K562 (cell line): ENCODE data around the gene CMIP. TPM values are rescaled to one million over a fixed set of nuclear protein-coding genes. Genes with fewer than 3 reads are reported as not detected.
"Not testable (repeated sequence)": the region's sequence is repeated elsewhere in the genome, so short reads cannot be mapped to it uniquely, and the experiment has no call there.

Experiments used
- ATAC-seq: fragments of 200-7000 bp; cut with Tn5 transposase; 3 replicates; pipeline ENCODE4 v1.9.1; 2020; ENCODE audit warnings: moderate library complexity
- BruUV-seq: library from RNA; stranded (reverse); fragments of 400-500 nt; replicated peaks from 2 replicates; lab custom pipeline; 2021; lab: Mats Ljungman, UMichigan
- CTCF ChIA-PET: fragments of 300-600 bp; formaldehyde crosslinking; extraction: SDS; loops from one replicate; lab custom pipeline; 2021; ENCODE audit warnings: low intra/inter-chr PET ratio; lab: Yijun Ruan, JAX
- POLR2A ChIA-PET: fragments of 300-600, 350-650 bp; sonication (Branson Sonifier 250); formaldehyde crosslinking; extraction: SDS; loops from one replicate; lab custom pipeline; 2021; ENCODE audit warnings: antibody characterized with exemption, inconsistent platforms; lab: Yijun Ruan, JAX
- DNase-seq, 4 experiments: peaks; one replicate each; pipeline versions ENCODE4 v3.0.0 to v3.0.0-alpha.2; 2011 to 2018; ENCODE audit warnings: low spot score in 3 of 4, mixed read lengths in 3 of 4; ENCODE audit errors: extremely low read depth in 1 of 4
- FAIRE-seq: peaks from 2 replicates; lab custom pipeline; 2011; peaks lifted over from hg19 to GRCh38; lab: Jason Lieb, UNC
- H2AFZ ChIP-seq: 2 replicates; pipeline ENCODE4 v1.6.0; 2011; ENCODE audit warnings: low read depth, low read length, control low read depth, inconsistent platforms
- H3K27ac ChIP-seq: fragments of 200-600 bp; 3 replicates; pipeline ENCODE4 v1.8.0; 2011; ENCODE audit warnings: low read depth, mild to moderate bottlenecking, control low read depth, inconsistent platforms, low read length, moderate library complexity, mixed read lengths; ENCODE audit errors: extremely low read depth
- H3K27me3 ChIP-seq, 2 experiments: fragments of 300-600 bp in 1 of 2; 2 replicates in 1 of 2; 3 replicates in 1 of 2; pipeline versions ENCODE4 v1.6.0 to v1.8.0; 2011; ENCODE audit warnings: inconsistent platforms in 2 of 2, low read length in 2 of 2, mild to moderate bottlenecking in 1 of 2, mixed read lengths in 1 of 2, moderate library complexity in 1 of 2; ENCODE audit not compliant: control insufficient read depth in 2 of 2, insufficient read depth in 2 of 2
- H3K36me3 ChIP-seq: fragments of 300-600 bp; 3 replicates; pipeline ENCODE4 v1.8.0; 2011; ENCODE audit warnings: mild to moderate bottlenecking, low read length, inconsistent platforms; ENCODE audit not compliant: control insufficient read depth, insufficient read depth
- H3K4me1 ChIP-seq, 2 experiments: fragments of 200-600 bp in 1 of 2; replicated peaks in 1 of 2; 2 replicates in 1 of 2; 3 replicates in 1 of 2; pipeline versions ENCODE4 v1.5.1 to v1.8.0; 2011; ENCODE audit warnings: inconsistent platforms in 2 of 2, low read length in 2 of 2, mild to moderate bottlenecking in 1 of 2, mixed read lengths in 1 of 2, moderate library complexity in 1 of 2; ENCODE audit not compliant: control insufficient read depth in 2 of 2, insufficient read depth in 2 of 2
- H3K4me2 ChIP-seq: 2 replicates; pipeline ENCODE4 v1.6.1; 2011; ENCODE audit warnings: low read length, control low read depth, inconsistent platforms, mixed read lengths; ENCODE audit not compliant: insufficient read depth
- H3K4me3 ChIP-seq: fragments of 200-600 bp; sonication (generic), shearing (Covaris generic); 2 replicates; pipeline ENCODE4 v1.5.1; 2016; ENCODE audit warnings: control low read depth, inconsistent platforms
- H3K79me2 ChIP-seq: fragments of 200-600 bp; 3 replicates; pipeline ENCODE4 v1.8.0; 2011; ENCODE audit warnings: low read length, inconsistent platforms; ENCODE audit not compliant: control insufficient read depth, insufficient read depth
- H3K9ac ChIP-seq, 2 experiments: 2 replicates each; pipeline versions ENCODE4 v1.6.0 to v1.6.1; 2011; ENCODE audit warnings: low read depth in 2 of 2, low read length in 2 of 2, control low read depth in 1 of 2, inconsistent platforms in 1 of 2, mild to moderate bottlenecking in 1 of 2, mixed read lengths in 1 of 2; ENCODE audit not compliant: insufficient read depth in 1 of 2
- H3K9me1 ChIP-seq: one replicate; pipeline ENCODE4 v1.6.0; 2011; ENCODE audit warnings: inconsistent platforms, mild to moderate bottlenecking, low read length, moderate library complexity; ENCODE audit not compliant: control insufficient read depth, insufficient read depth
- H3K9me3 ChIP-seq: replicated peaks from 2 replicates; pipeline ENCODE4 v1.5.1; 2011; ENCODE audit warnings: low read depth, low read length, inconsistent platforms; ENCODE audit not compliant: control insufficient read depth, insufficient read depth
- H4K20me1 ChIP-seq: replicated peaks from 2 replicates; pipeline ENCODE4 v1.6.1; 2011; ENCODE audit warnings: low read length, inconsistent platforms, mixed read lengths; ENCODE audit not compliant: control insufficient read depth, insufficient read depth
- CBFA2T2 ChIP-seq: fragments of 450-650 bp; conservative IDR thresholded peaks from 2 replicates; pipeline ENCODE4 v1.6.1; 2017; ENCODE audit warnings: mild to moderate bottlenecking
- CREM ChIP-seq: IDR thresholded peaks from 2 replicates; pipeline ENCODE4 v1.6.1; 2014; ENCODE audit warnings: antibody characterized with exemption, low read depth
- TOE1 ChIP-seq, 2 experiments: fragments of 450-650 bp in 1 of 2; sonication (generic) in 1 of 2; formaldehyde crosslinking in 1 of 2; IDR thresholded peaks; 2 replicates each; pipeline versions ENCODE4 v1.7.1 to v1.8.0; 2016 to 2022; ENCODE audit warnings: borderline replicate concordance in 2 of 2, mild to moderate bottlenecking in 2 of 2, antibody characterized with exemption in 1 of 2, inconsistent platforms in 1 of 2, low read depth in 1 of 2, missing genetic modification reagents in 1 of 2, moderate library complexity in 1 of 2
- USF1 ChIP-seq: sonication (generic); formaldehyde crosslinking; IDR thresholded peaks from 2 replicates; pipeline ENCODE4 v1.9.0; 2022; ENCODE audit warnings: mild to moderate bottlenecking, missing genetic modification reagents
- USF2 ChIP-seq: sonication (generic); formaldehyde crosslinking; IDR thresholded peaks from 2 replicates; pipeline ENCODE4 v1.5.0; 2020; ENCODE audit warnings: missing genetic modification reagents
- WGBS: fragments of 100-300 bp; shearing (Covaris generic); methylation state at CpG from one replicate; pipeline ENCODE4 v1.1.6; 2016; ENCODE audit warnings: low coverage, mixed read lengths; ENCODE audit not compliant: insufficient coverage; ENCODE audit errors: missing lambda C conversion rate; 5-methylcytosine and 5-hydroxymethylcytosine counted together
- in situ Hi-C: fragments of 300-500 bp; cut with MboI; formaldehyde crosslinking; loops from 4 replicates; pipeline ENCODE4 v1.15.0; 2018; ENCODE audit warnings: inconsistent platforms, mixed read lengths
- intact Hi-C: fragments of 100-400 bp; cut with micrococcal nuclease; formaldehyde crosslinking; loops from 2 replicates; pipeline ENCODE4 v1.14.2; 2022
- polyA plus RNA-seq, 8 experiments: library from polyadenylated mRNA; depleted of rRNA in 4 of 8; stranded (reverse) in 5 of 8; unstranded in 3 of 8; fragments of >200 nt; fragmentation: Nextera tagmentation in 2 of 8; fragmentation: Illumina TruSeq in 1 of 8; extraction: Ambion mirVana in 2 of 8; extraction: Trizol in 1 of 8; gene quantifications; 2 replicates each; pipeline versions ENCODE4 v1.2.1 to v1.2.3, GENCODE V29; 2011 to 2014; ENCODE audit warnings: inconsistent platforms in 1 of 8, missing spikeins in 1 of 8
- total RNA-seq, 7 experiments: library from RNA; depleted of rRNA in 6 of 7; stranded (reverse); fragments of >200 nt in 6 of 7; fragmentation: Illumina TruSeq in 2 of 7; extraction: Trizol in 2 of 7; gene quantifications; 2 replicates each; pipeline versions ENCODE4 v1.2.1 to v1.2.3, GENCODE V29; 2011 to 2021; ENCODE audit warnings: low replicate concordance in 1 of 7

Gene CMIP
- total and polyA plus RNA-seq, 9 of the 15 experiments (the other 6 are each of a cell fraction or from before 2014, with no cell fraction given), result 0.94 to 82.5 (median 10.3) TPM

DNA sequence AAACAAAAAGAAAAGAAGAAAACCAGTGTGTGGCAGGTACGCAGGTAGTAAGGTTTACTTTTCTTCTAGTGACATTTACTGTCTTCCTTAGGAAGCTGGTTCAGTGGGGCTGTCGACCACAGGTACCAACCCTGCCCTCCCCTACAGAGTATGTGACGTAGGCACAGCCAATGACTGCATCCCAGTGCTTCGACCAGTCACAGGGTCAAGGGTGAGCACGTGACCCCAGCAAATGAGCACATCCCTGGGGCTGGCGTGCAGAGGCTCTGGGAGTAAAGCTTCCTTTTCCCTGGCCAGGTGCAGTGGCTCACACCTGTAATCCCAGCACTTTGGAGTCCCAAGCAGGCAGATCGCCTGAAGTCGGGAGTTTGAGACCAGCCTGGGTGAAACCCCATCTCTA, 295.6 kb downstream of the CMIP start (continued):
- TF ChIP-seq USF2 (CRISPR knock-in tag) (peak; percentile 89), CBFA2T2 (peak; percentile 43; the same call in 1 of the 2 replicates), CREM (peak; percentile 59; the same call in 1 of the 2 replicates), USF1 (peak; percentile 82), TOE1 (IDR thresholded peaks at IDR 0.05; ENCODE audit: borderline replicate concordance) (peak; percentile 75; the same call in 1 of the 2 replicates), TOE1 (CRISPR knock-in tag; IDR thresholded peaks at IDR 0.05; ENCODE audit: borderline replicate concordance, low read depth) (no peak)

GRCh38 chr16:81741430-81741770, 296.8 kb downstream of the CMIP start:
- ATAC-seq, H3K27me3 ChIP-seq, BruUV-seq, FAIRE-seq, H3K36me3 ChIP-seq, H3K27ac ChIP-seq, H3K9me1 ChIP-seq, H3K4me2 ChIP-seq, DNase-seq, H3K9ac ChIP-seq, H4K20me1 ChIP-seq, intact Hi-C loops, H2AFZ ChIP-seq, H3K9me3 ChIP-seq, H3K79me2 ChIP-seq, H3K4me3 ChIP-seq: not testable (repeated sequence)
- CTCF ChIA-PET, result interaction anchor here (0.7 kb wide), 1 partner anchor 391 kb away, joined by 3 read pairs; no protein-coding TSS in a partner anchor
- peaks cover 28 to 30% of the 10 kb centered on the region in 2 experiments for H3K4me1 ChIP-seq
- in situ Hi-C loops, result loop anchor here (25.0 kb wide), 2 partner anchors 729 to 1204 kb away; partner anchors contain the start of genes CENPN, CMC2 and DYNLRB2
- POLR2A ChIA-PET, result interaction anchor here (0.6 kb wide), 1 partner anchor 12 kb away, joined by 3 read pairs; no protein-coding TSS in a partner anchor
- WGBS, result 32% methylated on average over 6 of the region's 6 CpGs
